ENCODE measurements around the gene ANP32A.
A peak's percentile ranks its signal among the peaks of the same experiment; 100 is the strongest.

Gene ANP32A

DNA sequence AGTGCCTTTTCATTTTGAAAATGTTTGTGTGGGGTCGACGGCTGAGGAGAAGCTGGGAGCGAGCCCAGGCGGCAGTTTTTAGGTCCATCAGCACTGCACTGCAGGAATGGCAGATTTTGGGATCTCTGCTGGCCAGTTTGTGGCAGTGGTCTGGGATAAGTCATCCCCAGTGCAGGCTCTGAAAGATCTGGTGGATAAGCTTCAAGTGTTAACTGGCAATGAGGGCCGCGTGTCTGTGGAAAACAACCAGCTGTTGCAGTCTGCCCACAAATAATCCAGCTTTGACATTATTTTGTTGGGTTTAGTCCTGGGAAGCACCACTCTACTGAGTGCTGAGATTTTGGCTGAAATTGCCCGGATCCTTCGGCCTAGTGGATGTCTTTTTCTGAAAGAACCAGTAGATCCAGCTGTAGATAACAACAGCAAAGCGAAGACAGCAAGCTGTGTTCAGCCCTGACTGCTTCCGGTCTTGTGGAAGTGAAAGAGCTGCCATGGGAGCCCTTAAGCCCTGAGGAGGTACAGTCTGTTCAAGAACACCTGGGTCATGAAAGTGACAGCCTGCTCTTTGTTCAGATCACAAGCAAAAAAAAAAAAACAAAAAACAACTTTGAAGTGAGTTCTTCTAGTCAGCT, 13.1 kb upstream of the ANP32A start:
- Histone ChIP-seq H3K27ac (ENCODE audit: insufficient read depth in 1 of 2, low read depth in 1 of 2, low read length in 2 of 2, poor library complexity in 1 of 2, severe bottlenecking in 2 of 2) (no peak overlapping the region), H3K36me3 (ENCODE audit: control insufficient read depth in 4 of 4, insufficient read depth in 4 of 4, low read length in 3 of 4) (no peaks in the 10 kb centered on the region), H3K27me3 (replicated peaks in 2 of 5; ENCODE audit: control insufficient read depth in 4 of 5, insufficient read depth in 5 of 5, low read length in 4 of 5) (peaks cover 0 to 3% (median 0%) of the 10 kb centered on the region in 5 experiments), H3K9me3 (ENCODE audit: control extremely low read depth in 1 of 5, control insufficient read depth in 4 of 5, insufficient read depth in 2 of 5, low read depth in 1 of 5, low read length in 4 of 5) (peaks cover 0 to 25% (median 4%) of the 10 kb centered on the region in 5 experiments), H3K4me1 (ENCODE audit: control extremely low read depth in 1 of 4, control insufficient read depth in 4 of 4, insufficient read depth in 4 of 4, low read length in 3 of 4) (peaks cover 2 to 20% (median 7%) of the 10 kb centered on the region in 4 experiments), H3K4me3 (ENCODE audit: control insufficient read depth in 1 of 7, extremely low read depth in 1 of 7, insufficient read depth in 4 of 7, low read depth in 2 of 7, low read length in 6 of 7) (no peak overlapping the region)
- ChIA-PET POLR2A (interaction anchor here (0.6 kb wide), 2 partner anchors 31 to 42 kb away, joined by 3 read pairs; no protein-coding TSS in a partner anchor), CTCF (interaction anchor here (1.0 to 3.2 kb wide), 5 partner anchors 8 to 74 kb away, joined by 3 to 18 read pairs (median 3); no protein-coding TSS in a partner anchor)
- DNase-seq: peak in 1 of 3 donors; percentile 33
- 87% methylated on average over 8 of the region's 10 CpGs for WGBS (ENCODE audit: insufficient coverage)

DNA sequence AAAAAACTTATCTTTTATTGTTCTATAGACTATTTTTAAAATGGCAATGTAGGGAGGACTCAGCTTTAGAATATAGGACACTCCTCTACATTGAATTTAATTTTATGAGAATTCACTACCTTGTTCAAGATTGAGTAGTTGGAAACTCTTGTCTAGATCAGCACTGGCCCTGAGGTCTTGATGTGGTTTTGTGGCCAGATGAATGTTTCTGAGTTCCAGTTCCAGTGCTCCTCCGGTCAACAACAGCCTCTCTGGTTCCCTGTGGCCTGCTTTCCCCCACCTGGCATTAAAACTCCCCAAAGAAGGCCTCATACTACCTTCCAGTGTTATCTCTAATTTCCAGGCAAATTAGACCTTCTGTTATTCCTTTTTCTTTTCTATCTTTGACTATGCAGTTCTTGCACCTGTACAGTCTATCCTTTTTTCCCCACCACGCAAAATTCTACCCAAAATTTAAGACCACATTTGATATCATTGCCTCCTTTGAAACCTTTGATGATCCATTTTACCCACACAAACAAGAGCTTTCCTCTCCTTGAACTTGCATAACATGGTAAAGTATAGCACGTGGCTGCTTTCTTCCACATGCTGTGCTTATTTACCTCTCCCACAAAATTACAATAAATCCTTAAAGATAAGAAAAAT, 9.6 kb upstream of the ANP32A start:
- 17% methylated on average over 2 of the region's 3 CpGs for WGBS (ENCODE audit: insufficient coverage)

GRCh38 chr15:68829068-68829467, 8.4 kb upstream of the ANP32A start:
- POLR2A ChIA-PET: no interaction called here

More for the DNA sequence above, 9.6 kb upstream of the ANP32A start:
- peaks cover 0 to 3% (median 0%) of the 10 kb centered on the region in 5 experiments for H3K27me3 ChIP-seq (replicated peaks in 2 of 5; ENCODE audit: control insufficient read depth in 4 of 5, insufficient read depth in 5 of 5, low read length in 4 of 5)
- ChIA-PET CTCF (interaction anchor here (1.3 to 3.9 kb wide), 4 partner anchors 12 to 276 kb away, joined by 3 to 39 read pairs (median 4); no protein-coding TSS in a partner anchor), POLR2A (no interaction called here)
- peaks cover 0 to 5% (median 0%) of the 10 kb centered on the region in 5 experiments for H3K9me3 ChIP-seq (ENCODE audit: control extremely low read depth in 1 of 5, control insufficient read depth in 4 of 5, insufficient read depth in 2 of 5, low read depth in 1 of 5, low read length in 4 of 5)
- H3K36me3 ChIP-seq (ENCODE audit: control insufficient read depth in 4 of 4, insufficient read depth in 4 of 4, low read length in 3 of 4): no peaks in the 10 kb centered on the region
- peak in 1 of 3 donors; percentile 22 for DNase-seq
- H3K4me3 ChIP-seq (ENCODE audit: control insufficient read depth in 1 of 7, extremely low read depth in 1 of 7, insufficient read depth in 4 of 7, low read depth in 2 of 7, low read length in 6 of 7): no peak overlapping the region
- no peak overlapping the region for H3K27ac ChIP-seq (ENCODE audit: insufficient read depth in 1 of 2, low read depth in 1 of 2, low read length in 2 of 2, poor library complexity in 1 of 2, severe bottlenecking in 2 of 2)
- H3K4me1 ChIP-seq (ENCODE audit: control extremely low read depth in 1 of 4, control insufficient read depth in 4 of 4, insufficient read depth in 4 of 4, low read length in 3 of 4): peaks cover 2 to 25% (median 9%) of the 10 kb centered on the region in 4 experiments

DNA sequence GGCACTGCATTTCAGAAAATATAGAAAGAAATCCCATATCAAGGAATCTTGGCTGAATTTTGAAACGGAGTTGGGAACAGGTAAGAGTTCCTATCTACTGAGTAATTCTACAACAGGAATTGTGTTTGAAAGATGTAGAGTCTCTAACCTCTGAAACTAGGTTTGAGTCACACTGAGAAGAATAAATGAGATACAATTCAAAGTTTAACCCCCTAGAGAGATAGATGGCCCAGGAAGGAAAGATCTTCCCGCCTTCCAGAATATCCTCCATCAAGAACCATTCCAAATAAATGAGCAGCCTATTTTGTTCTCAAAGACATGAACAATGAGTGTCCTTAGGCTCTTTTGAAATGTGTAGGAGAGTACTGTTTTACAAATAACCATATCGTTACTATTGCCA, 2.9 kb upstream of the ANP32A start:
- peaks cover 0 to 19% (median 11%) of the 10 kb centered on the region in 4 experiments for H3K4me1 ChIP-seq (ENCODE audit: control extremely low read depth in 1 of 4, control insufficient read depth in 4 of 4, insufficient read depth in 4 of 4, low read length in 3 of 4)
- no peaks in the 10 kb centered on the region for H3K9me3 ChIP-seq (ENCODE audit: control extremely low read depth in 1 of 5, control insufficient read depth in 4 of 5, insufficient read depth in 2 of 5, low read depth in 1 of 5, low read length in 4 of 5)
- POLR2A ChIA-PET: no interaction called here
- WGBS (ENCODE audit: insufficient coverage): no CpG with 5 or more reads among the region's 3 CpGs
- no peaks in the 10 kb centered on the region for H3K36me3 ChIP-seq (ENCODE audit: control insufficient read depth in 4 of 4, insufficient read depth in 4 of 4, low read length in 3 of 4)
- H3K4me3 ChIP-seq (ENCODE audit: control insufficient read depth in 1 of 7, extremely low read depth in 1 of 7, insufficient read depth in 4 of 7, low read depth in 2 of 7, low read length in 6 of 7): no peak overlapping the region
- CTCF ChIA-PET: interaction anchor here (1.2 to 2.7 kb wide), 2 partner anchors 28 to 52 kb away, joined by 4 to 9 read pairs; no protein-coding TSS in a partner anchor
- DNase-seq: no peak
- H3K27ac ChIP-seq (ENCODE audit: insufficient read depth in 1 of 2, low read depth in 1 of 2, low read length in 2 of 2, poor library complexity in 1 of 2, severe bottlenecking in 2 of 2): no peak overlapping the region
- H3K27me3 ChIP-seq (replicated peaks in 2 of 5; ENCODE audit: control insufficient read depth in 4 of 5, insufficient read depth in 5 of 5, low read length in 4 of 5): no peaks in the 10 kb centered on the region

More at GRCh38 chr15:68829068-68829467, 8.4 kb upstream of the ANP32A start:
- H3K27ac ChIP-seq (ENCODE audit: insufficient read depth in 1 of 2, low read depth in 1 of 2, low read length in 2 of 2, poor library complexity in 1 of 2, severe bottlenecking in 2 of 2): no peak overlapping the region
- DNase-seq: peak in 2 of 3 donors; percentile 67 to 70
- CTCF ChIA-PET: interaction anchor here (0.7 to 3.9 kb wide), 14 partner anchors 8 to 98 kb away, joined by 3 to 39 read pairs (median 5); partner anchors contain the start of gene ANP32A
- H3K9me3 ChIP-seq (ENCODE audit: control extremely low read depth in 1 of 5, control insufficient read depth in 4 of 5, insufficient read depth in 2 of 5, low read depth in 1 of 5, low read length in 4 of 5): no peaks in the 10 kb centered on the region
- H3K4me1 ChIP-seq (ENCODE audit: control extremely low read depth in 1 of 4, control insufficient read depth in 4 of 4, insufficient read depth in 4 of 4, low read length in 3 of 4): peaks cover 2 to 23% (median 9%) of the 10 kb centered on the region in 4 experiments
- no peaks in the 10 kb centered on the region for H3K27me3 ChIP-seq (replicated peaks in 2 of 5; ENCODE audit: control insufficient read depth in 4 of 5, insufficient read depth in 5 of 5, low read length in 4 of 5)
- H3K4me3 ChIP-seq (ENCODE audit: control insufficient read depth in 1 of 7, extremely low read depth in 1 of 7, insufficient read depth in 4 of 7, low read depth in 2 of 7, low read length in 6 of 7): no peak overlapping the region
- no peaks in the 10 kb centered on the region for H3K36me3 ChIP-seq (ENCODE audit: control insufficient read depth in 4 of 4, insufficient read depth in 4 of 4, low read length in 3 of 4)

- Histone ChIP-seq H3K27me3 (replicated peaks in 2 of 5; ENCODE audit: control insufficient read depth in 4 of 5, insufficient read depth in 5 of 5, low read length in 4 of 5) (no peaks in the 10 kb centered on the region), H3K36me3 (ENCODE audit: control insufficient read depth in 4 of 4, insufficient read depth in 4 of 4, low read length in 3 of 4) (no peaks in the 10 kb centered on the region), H3K4me3 (ENCODE audit: control insufficient read depth in 1 of 7, extremely low read depth in 1 of 7, insufficient read depth in 4 of 7, low read depth in 2 of 7, low read length in 6 of 7) (peak overlapping the region in 2 of 7 experiments; percentile 94 to 97), H3K9me3 (ENCODE audit: control extremely low read depth in 1 of 5, control insufficient read depth in 4 of 5, insufficient read depth in 2 of 5, low read depth in 1 of 5, low read length in 4 of 5) (no peaks in the 10 kb centered on the region), H3K27ac (ENCODE audit: insufficient read depth in 1 of 2, low read depth in 1 of 2, low read length in 2 of 2, poor library complexity in 1 of 2, severe bottlenecking in 2 of 2) (no peak overlapping the region), H3K4me1 (ENCODE audit: control extremely low read depth in 1 of 4, control insufficient read depth in 4 of 4, insufficient read depth in 4 of 4, low read length in 3 of 4) (peaks cover 0 to 16% (median 10%) of the 10 kb centered on the region in 4 experiments)
- WGBS (ENCODE audit: insufficient coverage): 80% methylated on average over 1 of the region's 3 CpGs
- DNase-seq: no peak
- ChIA-PET POLR2A (interaction anchor here (0.6 kb wide), 1 partner anchor 42 kb away, joined by 4 read pairs; no protein-coding TSS in a partner anchor), CTCF (interaction anchor here (0.7 kb wide), 1 partner anchor 53 kb away, joined by 3 read pairs; no protein-coding TSS in a partner anchor)
These were observed 2.1 kb upstream of the ANP32A start for GRCh38 chr15:68822818-68823217.

GRCh38 chr15:68821841-68822381, 1.2 kb upstream of the ANP32A start:
- peak overlapping the region; percentile 93 to 99 (median 97) for H3K4me3 ChIP-seq (ENCODE audit: control insufficient read depth in 1 of 7, extremely low read depth in 1 of 7, insufficient read depth in 4 of 7, low read depth in 2 of 7, low read length in 6 of 7)
- H3K36me3 ChIP-seq (ENCODE audit: control insufficient read depth in 4 of 4, insufficient read depth in 4 of 4, low read length in 3 of 4): no peaks in the 10 kb centered on the region
- peak overlapping the region; percentile 61 to 98 for H3K27ac ChIP-seq (ENCODE audit: insufficient read depth in 1 of 2, low read depth in 1 of 2, low read length in 2 of 2, poor library complexity in 1 of 2, severe bottlenecking in 2 of 2)
- no peaks in the 10 kb centered on the region for H3K27me3 ChIP-seq (replicated peaks in 2 of 5; ENCODE audit: control insufficient read depth in 4 of 5, insufficient read depth in 5 of 5, low read length in 4 of 5)
- no peaks in the 10 kb centered on the region for H3K9me3 ChIP-seq (ENCODE audit: control extremely low read depth in 1 of 5, control insufficient read depth in 4 of 5, insufficient read depth in 2 of 5, low read depth in 1 of 5, low read length in 4 of 5)
- 0% methylated on average over 9 of the region's 16 CpGs for WGBS (ENCODE audit: insufficient coverage)
- ChIA-PET CTCF (interaction anchor here (1.6 to 2.0 kb wide), 2 partner anchors 34 to 39 kb away, joined by 5 read pairs; no protein-coding TSS in a partner anchor), POLR2A (interaction anchor here (0.8 kb wide), 1 partner anchor 27 kb away, joined by 3 read pairs; no protein-coding TSS in a partner anchor)
- DNase-seq: peak in 2 of 3 donors; percentile 62 to 67
- H3K4me1 ChIP-seq (ENCODE audit: control extremely low read depth in 1 of 4, control insufficient read depth in 4 of 4, insufficient read depth in 4 of 4, low read length in 3 of 4): peaks cover 3 to 20% (median 12%) of the 10 kb centered on the region in 4 experiments
